Transverse colon (tissue), 4 donors: ENCODE measurements around the gene CENPVL3. TPM values are rescaled to one million over a fixed set of nuclear protein-coding genes. Genes with fewer than 3 reads are reported as not detected.

Experiments used
- DNase-seq: peaks from one replicate; pipeline ENCODE4 v3.0.0-alpha.2; 2019
- H3K27ac ChIP-seq, 4 donors: fragments of 200-600 bp; sonication (generic); 2 replicates each; pipeline ENCODE4 v1.5.1; 2016 to 2018; ENCODE audit warnings: inconsistent platforms in 4 of 4
- H3K27me3 ChIP-seq: fragments of 200-600 bp; sonication (generic); 2 replicates; pipeline ENCODE4 v1.5.1; 2017; ENCODE audit warnings: inconsistent platforms
- H3K36me3 ChIP-seq, 4 donors: fragments of 200-600 bp; sonication (generic); 2 replicates each; pipeline ENCODE4 v1.5.1; 2017 to 2019; ENCODE audit warnings: inconsistent platforms in 4 of 4
- H3K4me1 ChIP-seq, 4 donors: fragments of 200-600 bp; sonication (generic); 2 replicates each; pipeline ENCODE4 v1.5.1; 2017 to 2020; ENCODE audit warnings: inconsistent platforms in 4 of 4
- H3K4me3 ChIP-seq, 4 donors: fragments of 200-600 bp; sonication (generic); 1 replicate in 1 of 4; 2 replicates in 3 of 4; pipeline versions ENCODE4 v1.5.1 to v1.6.1; 2017 to 2019; ENCODE audit warnings: inconsistent platforms in 4 of 4
- H3K9me3 ChIP-seq, 2 donors: fragments of 200-600 bp; sonication (generic); 2 replicates each; pipeline ENCODE4 v1.5.1; 2017 to 2019; ENCODE audit warnings: inconsistent platforms in 2 of 2
- CTCF ChIP-seq, 5 experiments: fragments of 200-600 bp in 3 of 5; fragments of 450-650 bp in 2 of 5; sonication (generic) in 3 of 5; IDR thresholded peaks; 1 replicate in 2 of 5; 2 replicates in 3 of 5; pipeline ENCODE4 v1.5.1; 2016 to 2017; ENCODE audit warnings: antibody characterized with exemption in 5 of 5, inconsistent platforms in 3 of 5, mild to moderate bottlenecking in 2 of 5, moderate library complexity in 1 of 5
- EP300 ChIP-seq: sonication (generic); formaldehyde crosslinking; IDR thresholded peaks from one replicate; pipeline ENCODE4 v1.6.1; 2017; ENCODE audit warnings: antibody characterized with exemption, low read depth
- POLR2A ChIP-seq: fragments of 450-650 bp; IDR thresholded peaks from one replicate; pipeline ENCODE4 v1.6.1; 2016; ENCODE audit warnings: antibody characterized with exemption, mild to moderate bottlenecking, moderate library complexity
- POLR2AphosphoS5 ChIP-seq, 3 donors: sonication (generic); formaldehyde crosslinking; IDR thresholded peaks; one replicate each; pipeline ENCODE4 v1.6.1; 2016; ENCODE audit warnings: antibody characterized with exemption in 3 of 3
- WGBS, 2 donors: methylation state at CpG; one replicate each; pipeline ENCODE4 v1.1.5; 2018; ENCODE audit warnings: low coverage in 1 of 2; 5-methylcytosine and 5-hydroxymethylcytosine counted together
- in situ Hi-C, 4 donors: fragments of 200-750 bp; cut with MboI; loops; one replicate each; pipeline versions ENCODE4 v1.15.0 to v1.15.1; 2017; ENCODE audit warnings: low sequenced_read_pairs in 3 of 4, low pct_ligation_motif_present in 1 of 4, low pct_unique_long_range_greater_than_20kb in 1 of 4
- intact Hi-C: fragments of 100-400 bp; cut with DNase I; formaldehyde crosslinking; loops from one replicate; pipeline ENCODE4 v1.15.1; 2023; ENCODE audit warnings: low total_unique reads
- total RNA-seq, 4 donors: library from RNA; depleted of rRNA; stranded (reverse); fragments of >200 nt; gene quantifications; one replicate each; pipeline ENCODE4 v1.1.0, GENCODE V29; 2016

The CENPVL3 gene
- total RNA-seq, 4 donors from 2014 or later: not detected

- TF ChIP-seq POLR2A: no peak
- TF ChIP-seq EP300: no peak
- TF ChIP-seq CTCF (IDR thresholded peaks at IDR 0.05): peak; percentile 14 to 38 (median 37)
- TF ChIP-seq POLR2AphosphoS5 (IDR thresholded peaks at IDR 0.05): no peak
- in situ Hi-C loops: no loop called here
- WGBS, 2 donors: 13 to 17% methylated on average over 2 to 7 of the region's 7 CpGs
- no peaks in the 10 kb centered on the region for H3K36me3 ChIP-seq
- no peaks in the 10 kb centered on the region for H3K9me3 ChIP-seq
- H3K27ac ChIP-seq: no peak overlapping the region
- no peaks in the 10 kb centered on the region for H3K4me1 ChIP-seq
- intact Hi-C loops: no loop called here
- H3K27me3 ChIP-seq: peaks cover 12% of the 10 kb centered on the region
- no peak overlapping the region for H3K4me3 ChIP-seq
- DNase-seq: no peak
Observed at GRCh38 chrX:51614353-51615012, 4.2 kb downstream of the CENPVL3 start.

GRCh38 chrX:51608766-51609165 is 9.9 kb downstream of the CENPVL3 start:
- in situ Hi-C loops: no loop called here
- TF ChIP-seq POLR2A (no peak), POLR2AphosphoS5 (IDR thresholded peaks at IDR 0.05) (no peak), EP300 (no peak), CTCF (IDR thresholded peaks at IDR 0.05) (no peak)
- Histone ChIP-seq H3K4me3 (no peak overlapping the region), H3K4me1 (no peaks in the 10 kb centered on the region), H3K27me3 (no peaks in the 10 kb centered on the region), H3K9me3 (no peaks in the 10 kb centered on the region), H3K36me3 (no peaks in the 10 kb centered on the region), H3K27ac (no peak overlapping the region)
- WGBS, 2 donors: 46% methylated on average over 2 of the region's 2 CpGs; no CpG with 5 or more reads in 1 of the 2 donors
- no peak for DNase-seq
- intact Hi-C loops: no loop called here

GRCh38 chrX:51608126-51608525 is 10.6 kb downstream of the CENPVL3 start:
- 25% methylated on average over 1 of the region's 1 CpG; no CpG with 5 or more reads in 1 of the 2 donors for WGBS, 2 donors
- TF ChIP-seq POLR2A: no peak
- Histone ChIP-seq H3K27ac (no peak overlapping the region), H3K9me3 (no peaks in the 10 kb centered on the region), H3K27me3 (no peaks in the 10 kb centered on the region), H3K4me3 (no peak overlapping the region), H3K4me1 (no peaks in the 10 kb centered on the region), H3K36me3 (no peaks in the 10 kb centered on the region)
- intact Hi-C loops (no loop called here), in situ Hi-C loops (no loop called here)
- no peak for DNase-seq

- Histone ChIP-seq H3K36me3 (no peaks in the 10 kb centered on the region), H3K27ac (no peak overlapping the region), H3K9me3 (no peaks in the 10 kb centered on the region), H3K4me3 (no peak overlapping the region), H3K27me3 (no peaks in the 10 kb centered on the region), H3K4me1 (no peaks in the 10 kb centered on the region)
- WGBS, 2 donors: 42 to 80% methylated on average over 1 to 2 of the region's 2 CpGs
- intact Hi-C loops: no loop called here
- in situ Hi-C loops: no loop called here
- no peak for DNase-seq
- TF ChIP-seq POLR2A: no peak
- no peak for TF ChIP-seq CTCF (IDR thresholded peaks at IDR 0.05)
- TF ChIP-seq EP300: no peak
- TF ChIP-seq POLR2AphosphoS5 (IDR thresholded peaks at IDR 0.05): no peak
Observed at GRCh38 chrX:51606446-51606845, 12.3 kb downstream of the CENPVL3 start.

- intact Hi-C loops (no loop called here), in situ Hi-C loops (no loop called here)
- H3K27me3 ChIP-seq: no peaks in the 10 kb centered on the region
- DNase-seq: no peak
- H3K9me3 ChIP-seq: no peaks in the 10 kb centered on the region
- no peak overlapping the region for H3K27ac ChIP-seq
- WGBS, 2 donors: 69 to 80% methylated on average over 2 to 7 of the region's 7 CpGs
- no peak overlapping the region for H3K4me3 ChIP-seq
- TF ChIP-seq POLR2AphosphoS5 (IDR thresholded peaks at IDR 0.05): no peak
- no peak for TF ChIP-seq CTCF (IDR thresholded peaks at IDR 0.05)
- TF ChIP-seq POLR2A: no peak
- no peak for TF ChIP-seq EP300
- H3K4me1 ChIP-seq: no peaks in the 10 kb centered on the region
- H3K36me3 ChIP-seq: no peaks in the 10 kb centered on the region
Observed at GRCh38 chrX:51598899-51599298, 19.8 kb downstream of the CENPVL3 start.
